SH-SY5Y (cell line): Measurements from ENCODE around the gene LRRTM3.

ENCODE experiments used
- GATA2 ChIP-seq: IDR thresholded peaks from 2 replicates; pipeline ENCODE4 v1.6.1; 2011; ENCODE audit warnings: mild to moderate bottlenecking, low read depth, low read length
- GATA3 ChIP-seq: IDR thresholded peaks from 2 replicates; pipeline ENCODE4 v1.6.1; 2011; ENCODE audit warnings: low read depth, mild to moderate bottlenecking, low read length, moderate library complexity

- no peak for TF ChIP-seq GATA2
- no peak for TF ChIP-seq GATA3
Observed at GRCh38 chr10:66888237-66888636, 37.6 kb upstream of the LRRTM3 start.
